Neural cell (in vitro differentiated cells): Measurements from ENCODE around the gene NDFIP1. TPM values are rescaled to one million over a fixed set of nuclear protein-coding genes. Genes with fewer than 3 reads are reported as not detected.

Experiments
- H2AFZ ChIP-seq: fragments of 200-600, 300-800 bp; sonication (generic), shearing (Covaris generic); 2 replicates; pipeline ENCODE4 v1.6.0; 2014; ENCODE audit warnings: low read depth, mild to moderate bottlenecking, antibody characterized with exemption, low read length, moderate library complexity
- H3F3A ChIP-seq: fragments of 200-600 bp; shearing (Covaris generic); 2 replicates; pipeline ENCODE4 v1.6.1; 2016; ENCODE audit warnings: mild to moderate bottlenecking, moderate library complexity, mixed read lengths, antibody characterized with exemption, low read length; ENCODE audit not compliant: insufficient read depth, poor library complexity, severe bottlenecking
- H3K27ac ChIP-seq: fragments of 200-600, 300-800 bp; sonication (generic), shearing (Covaris generic); 2 replicates; pipeline ENCODE4 v1.5.1; 2014; ENCODE audit warnings: mild to moderate bottlenecking, low read length, moderate library complexity
- H3K27me3 ChIP-seq: fragments of 300-800, 200-600 bp; sonication (generic), shearing (Covaris generic); 2 replicates; pipeline ENCODE4 v1.6.0; 2014; ENCODE audit warnings: mild to moderate bottlenecking, low read depth, low read length, moderate library complexity; ENCODE audit not compliant: insufficient read depth
- H3K36me3 ChIP-seq: fragments of 300-800, 200-600 bp; sonication (generic), shearing (Covaris generic); 2 replicates; pipeline ENCODE4 v1.5.1; 2014; ENCODE audit warnings: mild to moderate bottlenecking, antibody characterized with exemption, low read length, moderate library complexity; ENCODE audit not compliant: insufficient read depth
- H3K4me2 ChIP-seq: fragments of 300-800, 200-600 bp; sonication (generic), shearing (Covaris generic); 2 replicates; pipeline ENCODE4 v1.6.0; 2014; ENCODE audit warnings: mild to moderate bottlenecking, low read length
- H3K4me3 ChIP-seq: fragments of 300-800, 200-600 bp; sonication (generic), shearing (Covaris generic); 2 replicates; pipeline ENCODE4 v1.5.1; 2014; ENCODE audit warnings: mild to moderate bottlenecking, low read length, moderate library complexity
- H3K79me2 ChIP-seq: fragments of 200-600 bp; shearing (Covaris generic); replicated peaks from 2 replicates; pipeline ENCODE4 v1.6.0; 2014; ENCODE audit warnings: mild to moderate bottlenecking, low read length, moderate library complexity; ENCODE audit not compliant: insufficient read depth
- H3K9ac ChIP-seq: fragments of 300-800, 200-600 bp; sonication (generic), shearing (Covaris generic); 2 replicates; pipeline ENCODE4 v1.6.1; 2016; ENCODE audit warnings: mild to moderate bottlenecking, low read length, mixed read lengths
- H3K9me2 ChIP-seq: fragments of 200-600 bp; shearing (Covaris generic); 2 replicates; pipeline ENCODE4 v1.6.1; 2016; ENCODE audit warnings: mild to moderate bottlenecking, low read length, mixed read lengths; ENCODE audit not compliant: insufficient read depth
- H3K9me3 ChIP-seq: fragments of 200-600, 300-800 bp; sonication (generic), shearing (Covaris generic); 2 replicates; pipeline ENCODE4 v1.6.1; 2016; ENCODE audit warnings: mild to moderate bottlenecking, mixed run types, low read length, moderate library complexity, mixed read lengths
- H4K20me1 ChIP-seq: fragments of 200-600 bp; shearing (Covaris generic); 2 replicates; pipeline ENCODE4 v1.6.1; 2016; ENCODE audit warnings: mild to moderate bottlenecking, mixed run types; ENCODE audit not compliant: insufficient read depth
- EP300 ChIP-seq: fragments of 450-650 bp; conservative IDR thresholded peaks from 2 replicates; pipeline ENCODE4 v1.6.1; 2014; ENCODE audit warnings: antibody characterized with exemption, mild to moderate bottlenecking, moderate library complexity; ENCODE audit not compliant: poor library complexity, severe bottlenecking
- EZH2 ChIP-seq: fragments of 200-600, 300-800 bp; shearing (Covaris generic), sonication (generic); IDR thresholded peaks from 2 replicates; pipeline ENCODE4 v1.6.1; 2014; ENCODE audit warnings: antibody characterized with exemption, low read length, borderline replicate concordance, mild to moderate bottlenecking; ENCODE audit not compliant: insufficient read depth, poor library complexity, severe bottlenecking
- MXI1 ChIP-seq: fragments of 450-650 bp; conservative IDR thresholded peaks from 2 replicates; pipeline ENCODE4 v1.6.1; 2014; ENCODE audit warnings: antibody characterized with exemption, mild to moderate bottlenecking; ENCODE audit not compliant: poor library complexity, severe bottlenecking
- POLR2AphosphoS5 ChIP-seq: IDR thresholded peaks from 2 replicates; pipeline ENCODE4 v1.6.1; 2012
- RAD21 ChIP-seq: fragments of 450-650 bp; conservative IDR thresholded peaks from 2 replicates; pipeline ENCODE4 v1.6.1; 2014; ENCODE audit warnings: antibody characterized with exemption, mild to moderate bottlenecking, moderate library complexity
- SMC3 ChIP-seq: fragments of 450-650 bp; conservative IDR thresholded peaks from 2 replicates; pipeline ENCODE4 v1.6.1; 2014; ENCODE audit warnings: antibody characterized with exemption, mild to moderate bottlenecking, moderate library complexity; ENCODE audit not compliant: poor library complexity
- TAF1 ChIP-seq: IDR thresholded peaks from 2 replicates; pipeline ENCODE4 v1.6.1; 2012; ENCODE audit warnings: low read depth
- polyA plus RNA-seq: library from polyadenylated mRNA; depleted of rRNA; stranded (reverse); fragments of >200 nt; gene quantifications from 2 replicates; pipeline ENCODE4 v1.2.3, GENCODE V29; 2014
- TF ChIP-seq, protein P1 (sequence below): fragments of 450-650 bp; IDR thresholded peaks from 2 replicates; pipeline ENCODE4 v1.5.1; 2014; ENCODE audit warnings: antibody characterized with exemption, mild to moderate bottlenecking, moderate library complexity; ENCODE audit not compliant: poor library complexity, severe bottlenecking
- TF ChIP-seq, protein P2 (sequence below): IDR thresholded peaks from 2 replicates; pipeline ENCODE4 v1.6.1; 2012; ENCODE audit warnings: borderline replicate concordance

Gene NDFIP1
- polyA plus RNA-seq, 1 donor from 2014 or later, result 99.7 TPM

DNA sequence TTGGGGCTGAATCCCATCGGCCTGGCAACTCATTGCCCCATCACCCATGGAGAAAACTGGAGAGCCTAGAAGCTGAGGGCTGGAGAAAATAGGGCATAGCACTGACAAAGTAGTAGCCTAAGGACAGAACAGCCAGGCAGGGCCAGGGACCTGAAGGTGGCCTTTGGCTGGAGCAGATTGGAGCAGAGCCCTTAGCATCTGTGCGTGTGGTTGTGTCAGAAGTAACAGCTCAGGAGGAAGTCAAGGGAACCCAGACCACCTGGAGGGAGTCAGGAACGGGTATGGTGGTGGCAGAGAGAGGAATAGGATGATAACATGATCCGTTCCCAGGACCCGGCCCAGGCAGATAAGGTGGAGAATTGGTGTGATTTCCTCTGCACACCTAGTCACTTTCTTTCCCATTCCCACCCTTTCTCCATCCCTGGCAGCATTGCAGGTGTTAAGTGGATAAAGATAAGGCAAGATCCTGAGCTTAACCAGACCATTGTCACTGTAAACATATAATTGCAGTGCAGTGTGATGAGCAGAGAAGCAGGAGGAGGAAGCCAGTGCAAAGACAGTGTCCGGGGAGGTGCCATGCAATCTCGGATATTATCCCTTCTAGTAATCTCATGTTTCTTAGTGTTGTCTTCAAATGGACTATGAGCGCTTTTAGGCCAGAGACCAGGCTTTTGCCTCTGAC is 67.0 kb downstream of the NDFIP1 start:
- Histone ChIP-seq H3F3A (no peaks in the 10 kb centered on the region), H3K9ac (no peak overlapping the region), H3K9me2 (no peaks in the 10 kb centered on the region), H3K27me3 (no peaks in the 10 kb centered on the region), H3K4me2 (no peak overlapping the region), H3K4me3 (no peak overlapping the region), H4K20me1 (no peaks in the 10 kb centered on the region), H3K79me2 (no peaks in the 10 kb centered on the region), H3K27ac (no peak overlapping the region), H2AFZ (no peak overlapping the region), H3K36me3 (no peaks in the 10 kb centered on the region), H3K9me3 (no peaks in the 10 kb centered on the region)
- TF ChIP-seq, protein P1, sequence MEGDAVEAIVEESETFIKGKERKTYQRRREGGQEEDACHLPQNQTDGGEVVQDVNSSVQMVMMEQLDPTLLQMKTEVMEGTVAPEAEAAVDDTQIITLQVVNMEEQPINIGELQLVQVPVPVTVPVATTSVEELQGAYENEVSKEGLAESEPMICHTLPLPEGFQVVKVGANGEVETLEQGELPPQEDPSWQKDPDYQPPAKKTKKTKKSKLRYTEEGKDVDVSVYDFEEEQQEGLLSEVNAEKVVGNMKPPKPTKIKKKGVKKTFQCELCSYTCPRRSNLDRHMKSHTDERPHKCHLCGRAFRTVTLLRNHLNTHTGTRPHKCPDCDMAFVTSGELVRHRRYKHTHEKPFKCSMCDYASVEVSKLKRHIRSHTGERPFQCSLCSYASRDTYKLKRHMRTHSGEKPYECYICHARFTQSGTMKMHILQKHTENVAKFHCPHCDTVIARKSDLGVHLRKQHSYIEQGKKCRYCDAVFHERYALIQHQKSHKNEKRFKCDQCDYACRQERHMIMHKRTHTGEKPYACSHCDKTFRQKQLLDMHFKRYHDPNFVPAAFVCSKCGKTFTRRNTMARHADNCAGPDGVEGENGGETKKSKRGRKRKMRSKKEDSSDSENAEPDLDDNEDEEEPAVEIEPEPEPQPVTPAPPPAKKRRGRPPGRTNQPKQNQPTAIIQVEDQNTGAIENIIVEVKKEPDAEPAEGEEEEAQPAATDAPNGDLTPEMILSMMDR, result no peak
- TF ChIP-seq, protein P2, sequence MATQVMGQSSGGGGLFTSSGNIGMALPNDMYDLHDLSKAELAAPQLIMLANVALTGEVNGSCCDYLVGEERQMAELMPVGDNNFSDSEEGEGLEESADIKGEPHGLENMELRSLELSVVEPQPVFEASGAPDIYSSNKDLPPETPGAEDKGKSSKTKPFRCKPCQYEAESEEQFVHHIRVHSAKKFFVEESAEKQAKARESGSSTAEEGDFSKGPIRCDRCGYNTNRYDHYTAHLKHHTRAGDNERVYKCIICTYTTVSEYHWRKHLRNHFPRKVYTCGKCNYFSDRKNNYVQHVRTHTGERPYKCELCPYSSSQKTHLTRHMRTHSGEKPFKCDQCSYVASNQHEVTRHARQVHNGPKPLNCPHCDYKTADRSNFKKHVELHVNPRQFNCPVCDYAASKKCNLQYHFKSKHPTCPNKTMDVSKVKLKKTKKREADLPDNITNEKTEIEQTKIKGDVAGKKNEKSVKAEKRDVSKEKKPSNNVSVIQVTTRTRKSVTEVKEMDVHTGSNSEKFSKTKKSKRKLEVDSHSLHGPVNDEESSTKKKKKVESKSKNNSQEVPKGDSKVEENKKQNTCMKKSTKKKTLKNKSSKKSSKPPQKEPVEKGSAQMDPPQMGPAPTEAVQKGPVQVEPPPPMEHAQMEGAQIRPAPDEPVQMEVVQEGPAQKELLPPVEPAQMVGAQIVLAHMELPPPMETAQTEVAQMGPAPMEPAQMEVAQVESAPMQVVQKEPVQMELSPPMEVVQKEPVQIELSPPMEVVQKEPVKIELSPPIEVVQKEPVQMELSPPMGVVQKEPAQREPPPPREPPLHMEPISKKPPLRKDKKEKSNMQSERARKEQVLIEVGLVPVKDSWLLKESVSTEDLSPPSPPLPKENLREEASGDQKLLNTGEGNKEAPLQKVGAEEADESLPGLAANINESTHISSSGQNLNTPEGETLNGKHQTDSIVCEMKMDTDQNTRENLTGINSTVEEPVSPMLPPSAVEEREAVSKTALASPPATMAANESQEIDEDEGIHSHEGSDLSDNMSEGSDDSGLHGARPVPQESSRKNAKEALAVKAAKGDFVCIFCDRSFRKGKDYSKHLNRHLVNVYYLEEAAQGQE, result no peak
- TF ChIP-seq MXI1 (no peak), POLR2AphosphoS5 (no peak), TAF1 (no peak), SMC3 (no peak), EZH2 (no peak), EP300 (no peak), RAD21 (no peak)

DNA sequence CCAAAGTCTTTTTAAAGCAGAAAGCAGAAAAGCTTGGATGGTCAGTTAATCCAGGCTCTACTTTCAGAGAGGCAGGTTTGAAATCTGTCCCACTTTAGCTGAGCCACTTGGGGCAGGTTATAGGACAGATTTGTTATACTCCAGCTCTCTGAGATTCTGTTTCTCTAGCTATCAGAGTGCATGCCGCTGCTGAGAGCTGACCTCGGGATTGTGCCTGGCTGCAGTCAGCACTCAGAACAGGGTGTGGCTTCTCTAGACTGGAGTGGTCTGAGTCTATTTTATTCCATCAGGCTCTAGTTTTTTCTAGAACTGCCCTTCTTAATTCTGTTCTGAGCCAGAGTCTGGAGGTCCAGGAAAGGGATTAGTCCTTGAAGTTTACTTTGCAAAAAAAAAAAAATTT is 67.7 kb downstream of the NDFIP1 start:
- H3K4me3 ChIP-seq, result no peak overlapping the region
- no peaks in the 10 kb centered on the region for H3K27me3 ChIP-seq
- H3K27ac ChIP-seq, result no peak overlapping the region
- no peaks in the 10 kb centered on the region for H3K9me2 ChIP-seq
- H3K9ac ChIP-seq, result no peak overlapping the region
- H3K79me2 ChIP-seq, result no peaks in the 10 kb centered on the region
- no peaks in the 10 kb centered on the region for H3F3A ChIP-seq
- H3K9me3 ChIP-seq, result no peaks in the 10 kb centered on the region
- no peaks in the 10 kb centered on the region for H3K36me3 ChIP-seq
- no peak overlapping the region for H2AFZ ChIP-seq
- H4K20me1 ChIP-seq, result no peaks in the 10 kb centered on the region
- no peak for TF ChIP-seq TAF1
- TF ChIP-seq EP300, result no peak
- TF ChIP-seq, protein P2, result no peak
- TF ChIP-seq SMC3, result no peak
- TF ChIP-seq, protein P1, result no peak
- TF ChIP-seq RAD21, result no peak
- TF ChIP-seq EZH2, result no peak
- no peak for TF ChIP-seq POLR2AphosphoS5
- TF ChIP-seq MXI1, result no peak
- H3K4me2 ChIP-seq, result no peak overlapping the region
